Measurements from ENCODE around the gene SPATA2L.

DNA sequence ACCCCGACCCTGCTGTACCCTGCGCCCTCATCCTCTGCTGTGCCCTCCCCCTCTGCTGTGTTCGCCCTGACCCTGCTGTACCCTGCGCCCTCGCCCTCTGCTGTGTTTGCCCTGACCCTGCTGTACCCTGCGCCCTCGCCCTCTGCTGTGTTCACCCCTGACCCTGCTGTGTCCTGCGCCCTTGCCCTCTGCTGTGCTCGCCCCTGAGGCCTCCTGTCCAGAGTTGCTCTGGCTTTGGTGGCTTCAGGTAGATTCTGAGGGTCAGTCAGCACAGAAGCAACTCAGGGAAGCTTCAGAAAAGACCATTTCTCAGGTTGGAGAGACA lies 31.4 kb upstream of the SPATA2L start:
- TF ChIP-seq CTCF (IDR thresholded peaks at IDR 0.05; ENCODE audit: low read depth, low read length, poor library complexity, severe bottlenecking) = no peak
- no peak for TF ChIP-seq EZH2phosphoT487 (IDR thresholded peaks at IDR 0.05; ENCODE audit: borderline replicate concordance, low read length)

All from DOHH2 (cell line).